SK-N-SH treated with all-trans-retinoic acid at 6 μM for 48 hours (cell line): ENCODE results near the gene SYT7.

Experiments used
- ATAC-seq: fragments of 200-7000 bp; cut with Tn5 transposase; 3 replicates; pipeline ENCODE4 v1.9.1; 2020; ENCODE audit warnings: mild to moderate bottlenecking, moderate library complexity
- ARNTL ChIP-seq: fragments of 450-650 bp; formaldehyde crosslinking; IDR thresholded peaks from 2 replicates; pipeline ENCODE4 v1.5.0; 2020; ENCODE audit warnings: low read depth, mild to moderate bottlenecking, moderate library complexity, borderline replicate concordance
- BACH2 ChIP-seq: fragments of 250-450 bp; sonication (Bioruptor Pico); IDR thresholded peaks from 2 replicates; pipeline ENCODE4 v1.9.0; 2021; ENCODE audit warnings: mild to moderate bottlenecking, borderline replicate concordance
- CREB5 ChIP-seq: fragments of 250-450 bp; sonication (Bioruptor Pico); IDR thresholded peaks from 2 replicates; pipeline ENCODE4 v1.5.1; 2020; ENCODE audit warnings: low read depth, mild to moderate bottlenecking, moderate library complexity
- CSDC2 ChIP-seq: fragments of 250-450 bp; sonication (Bioruptor Pico); IDR thresholded peaks from 2 replicates; pipeline ENCODE4 v1.5.0; 2020; ENCODE audit warnings: mild to moderate bottlenecking, moderate library complexity
- CSRNP3 ChIP-seq: fragments of 250-450 bp; sonication (Bioruptor Pico); IDR thresholded peaks from 2 replicates; pipeline ENCODE4 v1.5.1; 2021; ENCODE audit warnings: mild to moderate bottlenecking, moderate library complexity
- ESRRG ChIP-seq: fragments of 250-450 bp; sonication (Bioruptor Pico); IDR thresholded peaks from 2 replicates; pipeline ENCODE4 v1.6.1; 2021; ENCODE audit warnings: mild to moderate bottlenecking
- GLIS3 ChIP-seq: fragments of 250-450 bp; sonication (Bioruptor Pico); IDR thresholded peaks from 2 replicates; pipeline ENCODE4 v1.5.0; 2020; ENCODE audit warnings: mild to moderate bottlenecking, moderate library complexity
- ISL1 ChIP-seq: fragments of 250-450 bp; sonication (Bioruptor Pico); IDR thresholded peaks from 2 replicates; pipeline ENCODE4 v2.1.2; 2022; ENCODE audit warnings: mild to moderate bottlenecking, moderate library complexity
- OSR1 ChIP-seq: fragments of 250-450 bp; sonication (Bioruptor Pico); IDR thresholded peaks from 2 replicates; pipeline ENCODE4 v1.8.0; 2022; ENCODE audit warnings: moderate library complexity, mild to moderate bottlenecking, inconsistent platforms
- PATZ1 ChIP-seq: fragments of 250-450 bp; sonication (Bioruptor Pico); IDR thresholded peaks from 2 replicates; pipeline ENCODE4 v1.8.0; 2020; ENCODE audit warnings: mild to moderate bottlenecking, moderate library complexity, borderline replicate concordance
- POU6F1 ChIP-seq: fragments of 250-450 bp; sonication (Bioruptor Pico); IDR thresholded peaks from 2 replicates; pipeline ENCODE4 v1.8.0; 2021; ENCODE audit warnings: low read depth, mild to moderate bottlenecking, moderate library complexity, borderline replicate concordance
- PPARA ChIP-seq: fragments of 250-450 bp; sonication (Bioruptor Pico); IDR thresholded peaks from 2 replicates; pipeline ENCODE4 v1.5.0; 2020; ENCODE audit warnings: mild to moderate bottlenecking, borderline replicate concordance
- RARB ChIP-seq: fragments of 250-450 bp; sonication (Bioruptor Pico); IDR thresholded peaks from 2 replicates; pipeline ENCODE4 v1.8.0; 2021; ENCODE audit warnings: mild to moderate bottlenecking, moderate library complexity
- SNAI2 ChIP-seq: fragments of 250-450 bp; sonication (Bioruptor Pico); IDR thresholded peaks from 2 replicates; pipeline ENCODE4 v1.5.0; 2020; ENCODE audit warnings: mild to moderate bottlenecking, moderate library complexity
- TCF4 ChIP-seq: fragments of 250-450 bp; sonication (Bioruptor Pico); IDR thresholded peaks from 2 replicates; pipeline ENCODE4 v1.8.0; 2021; ENCODE audit warnings: mild to moderate bottlenecking, moderate library complexity, borderline replicate concordance
- TOX ChIP-seq: fragments of 250-450 bp; sonication (Bioruptor Pico); IDR thresholded peaks from 2 replicates; pipeline ENCODE4 v1.8.0; 2021; ENCODE audit warnings: mild to moderate bottlenecking, moderate library complexity, borderline replicate concordance
- TSHZ2 ChIP-seq: fragments of 250-450 bp; sonication (Bioruptor Pico); IDR thresholded peaks from 2 replicates; pipeline ENCODE4 v1.5.0; 2020; ENCODE audit warnings: mild to moderate bottlenecking, moderate library complexity
- ZC3H10 ChIP-seq: fragments of 250-450 bp; sonication (Bioruptor Pico); IDR thresholded peaks from 2 replicates; pipeline ENCODE4 v1.5.1; 2021; ENCODE audit warnings: mild to moderate bottlenecking, moderate library complexity
- ZFP3 ChIP-seq: fragments of 250-450 bp; sonication (Bioruptor Pico); IDR thresholded peaks from 2 replicates; pipeline ENCODE4 v1.5.0; 2020; ENCODE audit warnings: mild to moderate bottlenecking, moderate library complexity
- ZFP30 ChIP-seq: fragments of 450-650 bp; formaldehyde crosslinking; IDR thresholded peaks from 2 replicates; pipeline ENCODE4 v1.5.0; 2022; ENCODE audit warnings: mild to moderate bottlenecking, moderate library complexity
- ZNF565 ChIP-seq: fragments of 450-650 bp; formaldehyde crosslinking; conservative IDR thresholded peaks from 2 replicates; pipeline ENCODE4 v1.5.0; 2020; ENCODE audit warnings: low read depth, mild to moderate bottlenecking, moderate library complexity
- ZNF70 ChIP-seq: fragments of 450-650 bp; formaldehyde crosslinking; IDR thresholded peaks from 2 replicates; pipeline ENCODE4 v1.5.0; 2020; ENCODE audit warnings: mild to moderate bottlenecking, moderate library complexity
- ZNF8 ChIP-seq: fragments of 450-650 bp; formaldehyde crosslinking; IDR thresholded peaks from 2 replicates; pipeline ENCODE4 v1.5.0; 2020; ENCODE audit warnings: mild to moderate bottlenecking, moderate library complexity

Gene SYT7

GRCh38 chr11:61594907-61595257, 14.0 kb upstream of the SYT7 start:
- no peak for TF ChIP-seq CSRNP3 (CRISPR knock-in tag)
- TF ChIP-seq PATZ1 = no peak
- no peak for TF ChIP-seq PPARA
- TF ChIP-seq ZNF8 (CRISPR knock-in tag) = no peak
- TF ChIP-seq RARB (CRISPR knock-in tag) = no peak
- TF ChIP-seq ZFP3 (CRISPR knock-in tag) = no peak
- TF ChIP-seq ZFP30 (CRISPR knock-in tag) = no peak
- TF ChIP-seq TOX = no peak
- TF ChIP-seq CSDC2 (CRISPR knock-in tag) = no peak
- no peak for TF ChIP-seq ZC3H10 (CRISPR knock-in tag)
- TF ChIP-seq ESRRG (CRISPR knock-in tag) = no peak
- no peak for TF ChIP-seq ARNTL
- TF ChIP-seq SNAI2 (CRISPR knock-in tag) = no peak
- no peak for TF ChIP-seq GLIS3 (CRISPR knock-in tag)
- no peak for TF ChIP-seq ISL1 (CRISPR knock-in tag)
- TF ChIP-seq POU6F1 (CRISPR knock-in tag) = no peak
- no peak for ATAC-seq

GRCh38 chr11:61593151-61593550, 12.3 kb upstream of the SYT7 start:
- ATAC-seq = no peak
- no peak for TF ChIP-seq PATZ1

GRCh38 chr11:61592176-61592575, 11.3 kb upstream of the SYT7 start:
- no peak for ATAC-seq
- TF ChIP-seq BACH2 (CRISPR knock-in tag) = no peak
- no peak for TF ChIP-seq CSDC2 (CRISPR knock-in tag)
- no peak for TF ChIP-seq ZFP3 (CRISPR knock-in tag)
- no peak for TF ChIP-seq ZC3H10 (CRISPR knock-in tag)
- TF ChIP-seq CREB5 = no peak
- no peak for TF ChIP-seq TSHZ2 (CRISPR knock-in tag)
- TF ChIP-seq ZNF70 (CRISPR knock-in tag) = no peak
- TF ChIP-seq POU6F1 (CRISPR knock-in tag) = no peak
- no peak for TF ChIP-seq TCF4
- no peak for TF ChIP-seq PATZ1
- no peak for TF ChIP-seq CSRNP3 (CRISPR knock-in tag)
- TF ChIP-seq OSR1 (CRISPR knock-in tag) = no peak
- TF ChIP-seq ZNF565 (CRISPR knock-in tag) = no peak
- no peak for TF ChIP-seq ZNF8 (CRISPR knock-in tag)
- TF ChIP-seq SNAI2 (CRISPR knock-in tag) = no peak
